HepG2 (cell line): ENCODE measurements around the gene RFFL. TPM values are rescaled to one million over a fixed set of nuclear protein-coding genes. Genes with fewer than 3 reads are reported as not detected.

Experiments
- BRCA1 ChIP-seq: sonication (generic); formaldehyde crosslinking; IDR thresholded peaks from 2 replicates; pipeline ENCODE4 v1.4.0; 2020; ENCODE audit warnings: missing genetic modification reagents
- BRD4 ChIP-seq: sonication (generic); formaldehyde crosslinking; IDR thresholded peaks from 2 replicates; pipeline ENCODE4 v1.4.0; 2020; ENCODE audit warnings: missing genetic modification reagents
- CCDC6 ChIP-seq: sonication (generic); formaldehyde crosslinking; IDR thresholded peaks from 2 replicates; pipeline ENCODE4 v1.8.1; 2022; ENCODE audit warnings: mild to moderate bottlenecking, missing genetic modification reagents, moderate library complexity
- E2F2 ChIP-seq: sonication (generic); formaldehyde crosslinking; IDR thresholded peaks from 2 replicates; pipeline ENCODE4 v1.4.0; 2020; ENCODE audit warnings: missing genetic modification reagents, borderline replicate concordance
- E2F5 ChIP-seq: sonication (generic); formaldehyde crosslinking; conservative IDR thresholded peaks from 2 replicates; pipeline ENCODE4 v1.4.0; 2020; ENCODE audit warnings: missing genetic modification reagents
- HOXA3 ChIP-seq: sonication (generic); formaldehyde crosslinking; IDR thresholded peaks from 2 replicates; pipeline ENCODE4 v1.5.0; 2020; ENCODE audit warnings: missing genetic modification reagents
- IKZF1 ChIP-seq: fragments of 450-650 bp; IDR thresholded peaks from 2 replicates; pipeline ENCODE4 v1.7.1; 2016
- IKZF4 ChIP-seq: sonication (generic); formaldehyde crosslinking; IDR thresholded peaks from 2 replicates; pipeline ENCODE4 v1.5.1; 2020; ENCODE audit warnings: borderline replicate concordance, mild to moderate bottlenecking, low read depth, missing genetic modification reagents; ENCODE audit errors: not compliant biosample characterization
- JUNB ChIP-seq: sonication (generic); formaldehyde crosslinking; IDR thresholded peaks from 2 replicates; pipeline ENCODE4 v1.8.0; 2022; ENCODE audit warnings: missing genetic modification reagents, mild to moderate bottlenecking, borderline replicate concordance
- LCORL ChIP-seq, 2 experiments: fragments of 450-650 bp in 1 of 2; sonication (generic) in 1 of 2; formaldehyde crosslinking in 1 of 2; IDR thresholded peaks; 2 replicates each; pipeline versions ENCODE4 v1.5.0 to v1.6.1; 2017 to 2020; ENCODE audit warnings: antibody characterized with exemption in 1 of 2, missing genetic modification reagents in 1 of 2
- MTF1 ChIP-seq: sonication (generic); formaldehyde crosslinking; IDR thresholded peaks from 2 replicates; pipeline ENCODE4 v1.5.0; 2020; ENCODE audit warnings: missing genetic modification reagents
- NKX3-1 ChIP-seq: sonication (generic); formaldehyde crosslinking; IDR thresholded peaks from 2 replicates; pipeline ENCODE4 v1.5.0; 2020; ENCODE audit warnings: missing genetic modification reagents
- SAP130 ChIP-seq: IDR thresholded peaks from 2 replicates; pipeline ENCODE4 v1.6.1; 2016; ENCODE audit warnings: low read depth
- SMAD3 ChIP-seq: sonication (generic); formaldehyde crosslinking; IDR thresholded peaks from 2 replicates; pipeline ENCODE4 v1.4.0; 2020; ENCODE audit warnings: missing genetic modification reagents
- SP2 ChIP-seq: sonication (generic); formaldehyde crosslinking; IDR thresholded peaks from 2 replicates; pipeline ENCODE4 v1.5.1; 2020; ENCODE audit warnings: mild to moderate bottlenecking, missing genetic modification reagents
- TCF7L2 ChIP-seq: IDR thresholded peaks from 2 replicates; pipeline ENCODE4 v1.6.1; 2011; ENCODE audit warnings: mild to moderate bottlenecking, low read depth, low read length, moderate library complexity
- THAP11 ChIP-seq: IDR thresholded peaks from 2 replicates; pipeline ENCODE4 v1.6.1; 2016; ENCODE audit warnings: missing biosample characterization, missing genetic modification reagents
- TP53 ChIP-seq: sonication (generic); formaldehyde crosslinking; conservative IDR thresholded peaks from 2 replicates; pipeline ENCODE4 v1.4.0; 2020; ENCODE audit warnings: missing genetic modification reagents
- WIZ ChIP-seq: sonication (generic); formaldehyde crosslinking; IDR thresholded peaks from 2 replicates; pipeline ENCODE4 v1.5.1; 2020; ENCODE audit warnings: mild to moderate bottlenecking, missing genetic modification reagents
- ZBTB25 ChIP-seq: IDR thresholded peaks from 2 replicates; pipeline ENCODE4 v1.6.1; 2018; ENCODE audit warnings: missing genetic modification reagents
- ZBTB26 ChIP-seq: IDR thresholded peaks from 2 replicates; pipeline ENCODE4 v1.6.1; 2016; ENCODE audit warnings: missing compliant biosample characterization, missing genetic modification reagents, borderline replicate concordance
- ZC3H4 ChIP-seq: sonication (generic); formaldehyde crosslinking; IDR thresholded peaks from 2 replicates; pipeline ENCODE4 v1.4.0; 2020; ENCODE audit warnings: missing genetic modification reagents, borderline replicate concordance
- ZFP1 ChIP-seq: IDR thresholded peaks from 2 replicates; pipeline ENCODE4 v1.6.1; 2016
- ZGPAT ChIP-seq: IDR thresholded peaks from 2 replicates; pipeline ENCODE4 v1.6.1; 2016; ENCODE audit warnings: mild to moderate bottlenecking
- ZNF274 ChIP-seq: sonication (generic); formaldehyde crosslinking; IDR thresholded peaks from 2 replicates; pipeline ENCODE4 v1.5.1; 2020; ENCODE audit warnings: mild to moderate bottlenecking, missing genetic modification reagents
- ZNF713 ChIP-seq: sonication (generic); formaldehyde crosslinking; IDR thresholded peaks from 2 replicates; pipeline ENCODE4 v1.4.0; 2020; ENCODE audit warnings: mild to moderate bottlenecking, missing genetic modification reagents
- ZNF792 ChIP-seq: IDR thresholded peaks from 2 replicates; pipeline ENCODE4 v1.6.1; 2016
- polyA plus RNA-seq, 8 experiments: library from polyadenylated mRNA; depleted of rRNA in 3 of 8; stranded (reverse) in 7 of 8; unstranded in 1 of 8; fragments of >200 nt; fragmentation: Illumina TruSeq in 4 of 8; extraction: Trizol in 4 of 8; gene quantifications; 2 replicates each; pipeline versions ENCODE4 v1.2.1 to v1.2.3, GENCODE V29; 2011 to 2016; ENCODE audit warnings: low read depth in 4 of 8, missing spikeins in 1 of 8, mixed read lengths in 1 of 8; ENCODE audit not compliant: insufficient read depth in 1 of 8
- total RNA-seq, 5 experiments: library from RNA; depleted of rRNA; stranded (reverse); fragments of >200 nt; fragmentation: Illumina TruSeq; extraction: Trizol; gene quantifications; 2 replicates each; pipeline ENCODE4 v1.2.3, GENCODE V29; 2016; ENCODE audit warnings: low read depth in 1 of 5

RFFL gene
- total and polyA plus RNA-seq, 2 of the 13 experiments (the other 11 are each of a cell fraction or from before 2014, with no cell fraction given) = 24.3 to 48.6 TPM

- no peak for TF ChIP-seq IKZF4
- no peak for TF ChIP-seq MTF1
- no peak for TF ChIP-seq LCORL (IDR thresholded peaks at IDR 0.05)
- TF ChIP-seq LCORL (CRISPR knock-in tag; IDR thresholded peaks at IDR 0.05) = peak; percentile 45; the same call in 1 of the 2 replicates
- TF ChIP-seq ZFP1 (CRISPR knock-in tag) = no peak
- no peak for TF ChIP-seq IKZF1
- no peak for TF ChIP-seq BRCA1
- no peak for TF ChIP-seq TCF7L2
- TF ChIP-seq CCDC6 (CRISPR knock-in tag) = no peak
- TF ChIP-seq ZBTB26 (CRISPR knock-in tag) = peak; percentile 93
- TF ChIP-seq WIZ (CRISPR knock-in tag) = 0 out of 2 replicates have a peak, but pooled peaks have one; percentile 51
- TF ChIP-seq ZGPAT (CRISPR knock-in tag) = peak; percentile 26; the same call in 1 of the 2 replicates
- no peak for TF ChIP-seq ZC3H4
- TF ChIP-seq SAP130 (CRISPR knock-in tag) = no peak
- no peak for TF ChIP-seq E2F5
- TF ChIP-seq E2F2 (CRISPR knock-in tag) = no peak
- TF ChIP-seq ZNF713 (CRISPR knock-in tag) = no peak
- no peak for TF ChIP-seq NKX3-1 (CRISPR knock-in tag)
- no peak for TF ChIP-seq ZNF792
- TF ChIP-seq TP53 (CRISPR knock-in tag) = no peak
- TF ChIP-seq THAP11 (CRISPR knock-in tag) = peak; percentile 4; the same call in 1 of the 2 replicates
- no peak for TF ChIP-seq BRD4 (CRISPR knock-in tag)
- no peak for TF ChIP-seq HOXA3 (CRISPR knock-in tag)
- no peak for TF ChIP-seq SP2 (CRISPR knock-in tag)
- TF ChIP-seq ZBTB25 (CRISPR knock-in tag) = no peak
- no peak for TF ChIP-seq JUNB
- no peak for TF ChIP-seq SMAD3 (CRISPR knock-in tag)
- no peak for TF ChIP-seq ZNF274 (CRISPR knock-in tag)
Observed at GRCh38 chr17:35051579-35052240, 11.8 kb downstream of the RFFL start (continued).
